Activated CD4-positive, alpha-beta T cell treated with anti-CD3 and anti-CD28 coated beads, Interleukin-2, amount 10 ng/mL, durations not matched to agents 7 days and 5 days (primary cell): Measurements from ENCODE around the gene UTS2R. TPM values are rescaled to one million over a fixed set of nuclear protein-coding genes. Genes with fewer than 3 reads are reported as not detected.
A peak's percentile ranks its signal among the peaks of the same experiment; 100 is the strongest.
"Not testable (repeated sequence)": the region's sequence is repeated elsewhere in the genome, so short reads cannot be mapped to it uniquely, and the experiment has no call there.

Source experiments
- CTCF ChIA-PET: fragments of 350-600 bp; sonication (Branson Sonifier 250); formaldehyde crosslinking; loops from one replicate; lab custom pipeline; 2021; ENCODE audit warnings: antibody characterized with exemption; lab: Charles Lee
- POLR2A ChIA-PET: fragments of 350-600 bp; sonication (Branson Sonifier 250); formaldehyde crosslinking; loops from one replicate; lab custom pipeline; 2021; ENCODE audit warnings: antibody characterized with exemption; lab: Charles Lee
- DNase-seq: peaks from one replicate; pipeline ENCODE4 v3.0.0-alpha.2; 2020
- H3K27ac Mint-ChIP-seq: one replicate; pipeline ENCODE4 v1.8.0; 2021; ENCODE audit warnings: mild to moderate bottlenecking, moderate library complexity, mixed read lengths
- H3K27me3 Mint-ChIP-seq: one replicate; pipeline ENCODE4 v1.8.0; 2021; ENCODE audit warnings: mixed read lengths
- H3K36me3 Mint-ChIP-seq: one replicate; pipeline ENCODE4 v1.8.0; 2021; ENCODE audit warnings: low read depth, mixed read lengths
- H3K4me1 Mint-ChIP-seq: one replicate; pipeline ENCODE4 v1.8.0; 2021; ENCODE audit warnings: mixed read lengths
- H3K4me3 Mint-ChIP-seq: one replicate; pipeline ENCODE4 v1.8.0; 2021; ENCODE audit warnings: mild to moderate bottlenecking, moderate library complexity, mixed read lengths
- H3K9me3 Mint-ChIP-seq: one replicate; pipeline ENCODE4 v1.8.0; 2021; ENCODE audit warnings: mixed read lengths
- total RNA-seq, 2 experiments: library from RNA; stranded (reverse); gene quantifications; one replicate each; pipeline ENCODE4 v1.2.3, GENCODE V29; 2021

Gene UTS2R
- total RNA-seq, 2 experiments from 2014 or later: not detected

- DNase-seq: no peak
- Mint-ChIP-seq H3K4me1 (peaks cover 8% of the 10 kb centered on the region), H3K9me3 (no peaks in the 10 kb centered on the region), H3K27ac (no peak overlapping the region), H3K27me3 (peaks cover 36% of the 10 kb centered on the region), H3K36me3 (no peaks in the 10 kb centered on the region), H3K4me3 (no peak overlapping the region)
- ChIA-PET POLR2A (no interaction called here), CTCF (interaction anchor here (0.6 to 1.1 kb wide), 2 partner anchors 155 to 1148 kb away, joined by 4 to 5 read pairs; no protein-coding TSS in a partner anchor)
These were observed 4.8 kb upstream of the UTS2R start for GRCh38 chr17:82366749-82367148.

- ChIA-PET CTCF (no interaction called here), POLR2A (no interaction called here)
- no peak overlapping the region for H3K4me3 Mint-ChIP-seq
- no peaks in the 10 kb centered on the region for H3K36me3 Mint-ChIP-seq
- peaks cover 10% of the 10 kb centered on the region for H3K4me1 Mint-ChIP-seq
- no peak for DNase-seq
- no peak overlapping the region for H3K27ac Mint-ChIP-seq
- peaks cover 40% of the 10 kb centered on the region for H3K27me3 Mint-ChIP-seq
- no peaks in the 10 kb centered on the region for H3K9me3 Mint-ChIP-seq
These were observed 3.6 kb upstream of the UTS2R start for GRCh38 chr17:82367724-82368524.

GRCh38 chr17:82369211-82369610 lies 2.4 kb upstream of the UTS2R start:
- H3K4me3 Mint-ChIP-seq: no peak overlapping the region
- DNase-seq: no peak
- H3K9me3 Mint-ChIP-seq: no peaks in the 10 kb centered on the region
- peaks cover 10% of the 10 kb centered on the region for H3K4me1 Mint-ChIP-seq
- ChIA-PET POLR2A (no interaction called here), CTCF (no interaction called here)
- no peak overlapping the region for H3K27ac Mint-ChIP-seq
- H3K27me3 Mint-ChIP-seq: peaks cover 47% of the 10 kb centered on the region
- no peaks in the 10 kb centered on the region for H3K36me3 Mint-ChIP-seq

- peak; percentile 33 for DNase-seq
- CTCF ChIA-PET: interaction anchor here (0.6 to 1.6 kb wide), 7 partner anchors 9 to 341 kb away, joined by 3 to 7 read pairs (median 4); no protein-coding TSS in a partner anchor
- POLR2A ChIA-PET: interaction anchor here (0.7 kb wide), 2 partner anchors 9 to 262 kb away, joined by 4 read pairs; no protein-coding TSS in a partner anchor
- Mint-ChIP-seq H3K4me1 (peaks cover 10% of the 10 kb centered on the region), H3K9me3 (no peaks in the 10 kb centered on the region), H3K4me3 (peak overlapping the region; percentile 47), H3K36me3 (no peaks in the 10 kb centered on the region), H3K27me3 (peaks cover 49% of the 10 kb centered on the region), H3K27ac (no peak overlapping the region)
These were observed 863 bp upstream of the UTS2R start for GRCh38 chr17:82370471-82371332.

GRCh38 chr17:82372249-82373071 lies 895 bp downstream of the UTS2R start:
- no peaks in the 10 kb centered on the region for H3K36me3 Mint-ChIP-seq
- no peaks in the 10 kb centered on the region for H3K9me3 Mint-ChIP-seq
- DNase-seq: no peak
- H3K4me3 Mint-ChIP-seq: no peak overlapping the region
- ChIA-PET POLR2A (no interaction called here), CTCF (interaction anchor here (1.5 kb wide), 1 partner anchor 23 kb away, joined by 3 read pairs; no protein-coding TSS in a partner anchor)
- H3K27me3 Mint-ChIP-seq: peaks cover 51% of the 10 kb centered on the region
- peaks cover 10% of the 10 kb centered on the region for H3K4me1 Mint-ChIP-seq
- no peak overlapping the region for H3K27ac Mint-ChIP-seq

GRCh38 chr17:82373072-82373452 lies 1.5 kb downstream of the UTS2R start:
- POLR2A ChIA-PET, H3K9me3 Mint-ChIP-seq, H3K4me3 Mint-ChIP-seq, DNase-seq, H3K36me3 Mint-ChIP-seq: not testable (repeated sequence)
- CTCF ChIA-PET: interaction anchor here (1.5 kb wide), 1 partner anchor 23 kb away, joined by 3 read pairs; no protein-coding TSS in a partner anchor
- peak overlapping the region; percentile 14 for H3K27ac Mint-ChIP-seq
- peaks cover 10% of the 10 kb centered on the region for H3K4me1 Mint-ChIP-seq
- peaks cover 47% of the 10 kb centered on the region for H3K27me3 Mint-ChIP-seq

GRCh38 chr17:82373731-82374625 lies 2.4 kb downstream of the UTS2R start:
- POLR2A ChIA-PET: no interaction called here

GRCh38 chr17:82374626-82375331 lies 3.2 kb downstream of the UTS2R start:
- no peak for DNase-seq
- POLR2A ChIA-PET: no interaction called here
- CTCF ChIA-PET: no interaction called here
- H3K27ac Mint-ChIP-seq: no peak overlapping the region
- H3K4me1 Mint-ChIP-seq: peaks cover 10% of the 10 kb centered on the region
- no peaks in the 10 kb centered on the region for H3K9me3 Mint-ChIP-seq
- no peak overlapping the region for H3K4me3 Mint-ChIP-seq
- H3K27me3 Mint-ChIP-seq: peaks cover 41% of the 10 kb centered on the region
- no peaks in the 10 kb centered on the region for H3K36me3 Mint-ChIP-seq

More at GRCh38 chr17:82373731-82374625, 2.4 kb downstream of the UTS2R start:
- peaks cover 10% of the 10 kb centered on the region for H3K4me1 Mint-ChIP-seq
- CTCF ChIA-PET: no interaction called here
- no peak overlapping the region for H3K4me3 Mint-ChIP-seq
- peaks cover 47% of the 10 kb centered on the region for H3K27me3 Mint-ChIP-seq
- H3K27ac Mint-ChIP-seq: no peak overlapping the region
- H3K9me3 Mint-ChIP-seq: no peaks in the 10 kb centered on the region
- no peak for DNase-seq
- H3K36me3 Mint-ChIP-seq: no peaks in the 10 kb centered on the region

- H3K4me1 Mint-ChIP-seq: peaks cover 7% of the 10 kb centered on the region
- H3K9me3 Mint-ChIP-seq: no peaks in the 10 kb centered on the region
These were observed 3.9 kb downstream of the UTS2R start for GRCh38 chr17:82375359-82376041.

GRCh38 chr17:82376042-82376730 lies 4.6 kb downstream of the UTS2R start:
- no peak overlapping the region for H3K27ac Mint-ChIP-seq
- no peaks in the 10 kb centered on the region for H3K9me3 Mint-ChIP-seq
- CTCF ChIA-PET: no interaction called here
- H3K27me3 Mint-ChIP-seq: peaks cover 40% of the 10 kb centered on the region
- H3K4me1 Mint-ChIP-seq: peaks cover 2% of the 10 kb centered on the region
- POLR2A ChIA-PET: no interaction called here
- DNase-seq: no peak
- H3K4me3 Mint-ChIP-seq: no peak overlapping the region
- H3K36me3 Mint-ChIP-seq: no peaks in the 10 kb centered on the region

More at GRCh38 chr17:82375359-82376041, 3.9 kb downstream of the UTS2R start:
- POLR2A ChIA-PET: no interaction called here
- no peak for DNase-seq
- peaks cover 41% of the 10 kb centered on the region for H3K27me3 Mint-ChIP-seq
- CTCF ChIA-PET: no interaction called here
- H3K4me3 Mint-ChIP-seq: no peak overlapping the region
- H3K27ac Mint-ChIP-seq: no peak overlapping the region
- no peaks in the 10 kb centered on the region for H3K36me3 Mint-ChIP-seq
